Central memory CD4-positive, alpha-beta T cell (primary cell): ENCODE measurements around the gene RNF38.

ENCODE experiments used
- DNase-seq: peaks from one replicate; pipeline ENCODE4 v3.0.0; 2022

The RNF38 gene

DNA sequence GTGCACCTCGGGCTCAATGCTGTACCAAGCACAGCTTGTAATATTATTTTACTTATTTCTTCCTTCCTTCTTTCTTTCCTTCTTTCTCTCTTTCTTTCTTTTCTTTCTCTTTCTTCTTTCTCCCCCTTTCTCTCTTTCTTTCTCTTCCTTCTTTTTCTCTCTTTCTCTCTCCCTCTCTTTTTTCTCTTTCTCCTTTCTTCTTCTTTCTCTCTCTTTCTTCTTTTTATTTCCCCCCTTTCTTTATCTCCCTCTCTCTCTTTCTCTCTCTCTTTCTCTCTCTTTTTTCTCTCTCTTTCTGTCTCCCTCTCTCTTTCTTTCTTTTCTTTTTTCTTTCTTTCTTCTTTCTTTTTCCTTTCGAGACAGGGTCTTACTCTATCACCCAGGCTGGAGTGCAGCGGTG lies 109.1 kb downstream of the RNF38 start:
- no peak for DNase-seq

- no peak for DNase-seq
Observed at GRCh38 chr9:36289836-36290435, 110.1 kb downstream of the RNF38 start.

DNA sequence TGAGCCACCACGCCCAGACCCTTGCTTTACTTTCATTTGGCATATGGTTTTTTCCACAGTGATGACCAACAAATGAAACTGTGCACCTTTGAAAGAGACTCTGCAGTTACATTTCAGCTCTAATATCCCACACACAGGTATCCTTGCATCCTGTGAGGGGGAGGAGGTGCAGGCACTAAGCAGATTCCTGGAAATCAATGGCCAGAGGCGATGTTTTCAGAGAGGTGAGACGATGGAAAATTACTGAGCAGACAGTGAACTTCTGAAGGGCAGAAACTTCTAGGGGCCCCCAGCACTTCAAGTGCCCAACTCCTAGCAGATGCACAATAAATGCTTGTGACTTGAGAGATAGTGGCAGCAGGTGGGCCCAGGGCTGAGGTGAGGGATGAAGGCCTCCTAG lies 112.0 kb downstream of the RNF38 start:
- DNase-seq = no peak
